Pancreas (tissue), 10 donors: ENCODE data around the gene GALNT16. TPM values are rescaled to one million over a fixed set of nuclear protein-coding genes. Genes with fewer than 3 reads are reported as not detected.

Experiments used
- ATAC-seq, 4 donors: fragments of 200-7000 bp; cut with Tn5 transposase; one replicate each; pipeline versions ENCODE4 v1.8.0 to v1.9.1; 2020; ENCODE audit warnings: mild to moderate bottlenecking in 4 of 4, moderate library complexity in 4 of 4
- DNase-seq, 6 donors: peaks; one replicate each; pipeline ENCODE4 v3.0.0-alpha.2; 2020
- FAIRE-seq: peaks from 2 replicates; lab custom pipeline; 2012; peaks lifted over from hg19 to GRCh38; lab: Jason Lieb, UNC
- H3K27ac ChIP-seq, 4 donors: fragments of 200-600 bp; sonication (generic); 1 replicate in 3 of 4; 2 replicates in 1 of 4; pipeline versions ENCODE4 v1.5.0 to v1.8.0; 2020
- H3K27me3 ChIP-seq, 4 donors: fragments of 200-600 bp; one replicate each; pipeline ENCODE4 v1.8.0; 2021
- H3K36me3 ChIP-seq, 3 donors: fragments of 200-600 bp; sonication (generic) in 1 of 3; one replicate each; pipeline versions ENCODE4 v1.5.0 to v1.8.0; 2020 to 2021
- H3K4me1 ChIP-seq, 3 donors: fragments of 200-600 bp; one replicate each; pipeline ENCODE4 v1.8.0; 2021
- H3K4me3 ChIP-seq, 4 donors: fragments of 200-600 bp; sonication (generic) in 2 of 4; one replicate each; pipeline versions ENCODE4 v1.5.0 to v1.8.0; 2020 to 2021
- H3K9me3 ChIP-seq, 4 donors: fragments of 200-600 bp; one replicate each; pipeline ENCODE4 v1.8.0; 2021
- WGBS, 2 donors: extraction: QIAGEN DNeasy Blood & Tissue Kit; methylation state at CpG; one replicate each; pipeline ENCODE4 v1.1.7; 2013; 5-methylcytosine and 5-hydroxymethylcytosine counted together
- intact Hi-C, 3 donors: fragments of 100-400 bp; cut with DNase I; formaldehyde crosslinking; loops; one replicate each; pipeline versions ENCODE4 v1.11.1 to v1.14.2; 2022
- polyA plus RNA-seq, 2 donors: library from polyadenylated mRNA; stranded (reverse); fragments of 200-250 nt; gene quantifications; one replicate each; pipeline ENCODE4 v1.2.3, GENCODE V29; 2013
- total RNA-seq, 6 donors: library from RNA; stranded (reverse); fragmentation: NEBNext Ultra II Directional in 4 of 6; extraction: Animal tissue kit (Norgen Biotek cat#: 25700) in 4 of 6; gene quantifications; one replicate each; pipeline versions ENCODE4 v1.2.1 to v1.2.4, GENCODE V29; 2021 to 2023
- TF ChIP-seq, protein P1 (sequence below), 4 donors: fragments of 200-600 bp; sonication (generic) in 3 of 4; IDR thresholded peaks; one replicate each; pipeline versions ENCODE4 v1.5.0 to v1.8.0; 2021; ENCODE audit warnings: antibody characterized with exemption in 4 of 4
- donor health status: healthy with polysubstance abuse.
- donor health status: DM: no; HTN: no; CAD: no; lungs with moderate emphysema.
- donor health status: DM: no; HTN: no; CAD: no.
- donor health status: control.
- donor health status: control.
- donor health status: Bipolar disorder and iron deficiency.
- donor health status: DM: yes; HTN: yes; CAD: no.
- donor health status: DM: no; HTN: no; CAD: no.
- donor health status: DM: no; HTN: no; CAD: no.
- donor health status: DM: yes; HTN: yes; CAD: no.

Gene GALNT16
- total and polyA plus RNA-seq, 8 donors, result 0.93 to 3.2 (median 1.9) TPM

DNA sequence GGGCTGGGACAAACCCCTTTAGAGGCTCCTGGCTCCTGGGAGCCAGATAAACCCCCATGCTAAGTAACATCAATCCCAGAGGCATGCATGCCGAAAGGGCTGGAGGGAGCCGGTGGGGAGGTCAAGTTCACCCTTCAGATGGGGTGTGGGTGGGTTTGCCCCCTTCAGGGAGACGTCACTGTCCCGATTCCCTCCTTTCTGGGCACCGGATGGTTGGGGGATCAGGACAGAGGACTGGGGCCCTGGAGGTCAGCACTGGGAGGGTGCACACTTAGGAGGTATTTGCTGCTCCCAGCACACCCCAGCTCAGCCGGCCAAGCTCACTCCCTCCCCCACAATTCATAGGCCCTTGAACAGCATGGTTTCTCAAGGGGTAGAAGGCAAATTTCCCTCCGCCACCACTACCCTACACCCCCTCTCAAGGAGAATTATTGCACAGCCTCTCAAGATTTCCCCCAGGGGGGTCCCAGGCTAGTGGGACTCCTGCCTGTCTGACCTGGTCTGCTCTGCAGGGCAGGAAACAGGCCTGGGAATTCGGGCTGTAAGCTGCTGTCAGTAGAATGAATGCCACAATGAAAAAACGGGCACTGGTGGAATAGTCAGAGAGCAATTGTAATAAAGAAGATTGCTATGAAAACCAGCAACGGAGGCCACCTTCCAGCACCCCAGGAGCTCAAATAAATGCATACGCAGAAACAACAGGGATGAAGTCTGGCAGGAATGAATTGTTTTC, 63.5 kb downstream of the GALNT16 start:
- no peaks in the 10 kb centered on the region for H3K36me3 ChIP-seq
- H3K27ac ChIP-seq, result no peak overlapping the region
- intact Hi-C loops, result no loop called here
- FAIRE-seq (no peak), DNase-seq (peak in 2 of 6 donors; percentile 13 to 30), ATAC-seq (no peak)
- WGBS, 2 donors, result 83 to 84% methylated on average over 11 of the region's 11 CpGs
- no peaks in the 10 kb centered on the region for H3K27me3 ChIP-seq
- TF ChIP-seq, protein P1, sequence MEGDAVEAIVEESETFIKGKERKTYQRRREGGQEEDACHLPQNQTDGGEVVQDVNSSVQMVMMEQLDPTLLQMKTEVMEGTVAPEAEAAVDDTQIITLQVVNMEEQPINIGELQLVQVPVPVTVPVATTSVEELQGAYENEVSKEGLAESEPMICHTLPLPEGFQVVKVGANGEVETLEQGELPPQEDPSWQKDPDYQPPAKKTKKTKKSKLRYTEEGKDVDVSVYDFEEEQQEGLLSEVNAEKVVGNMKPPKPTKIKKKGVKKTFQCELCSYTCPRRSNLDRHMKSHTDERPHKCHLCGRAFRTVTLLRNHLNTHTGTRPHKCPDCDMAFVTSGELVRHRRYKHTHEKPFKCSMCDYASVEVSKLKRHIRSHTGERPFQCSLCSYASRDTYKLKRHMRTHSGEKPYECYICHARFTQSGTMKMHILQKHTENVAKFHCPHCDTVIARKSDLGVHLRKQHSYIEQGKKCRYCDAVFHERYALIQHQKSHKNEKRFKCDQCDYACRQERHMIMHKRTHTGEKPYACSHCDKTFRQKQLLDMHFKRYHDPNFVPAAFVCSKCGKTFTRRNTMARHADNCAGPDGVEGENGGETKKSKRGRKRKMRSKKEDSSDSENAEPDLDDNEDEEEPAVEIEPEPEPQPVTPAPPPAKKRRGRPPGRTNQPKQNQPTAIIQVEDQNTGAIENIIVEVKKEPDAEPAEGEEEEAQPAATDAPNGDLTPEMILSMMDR (IDR thresholded peaks at IDR 0.05), result no peak
- H3K4me3 ChIP-seq, result no peak overlapping the region
- no peaks in the 10 kb centered on the region for H3K4me1 ChIP-seq
- no peaks in the 10 kb centered on the region for H3K9me3 ChIP-seq

DNA sequence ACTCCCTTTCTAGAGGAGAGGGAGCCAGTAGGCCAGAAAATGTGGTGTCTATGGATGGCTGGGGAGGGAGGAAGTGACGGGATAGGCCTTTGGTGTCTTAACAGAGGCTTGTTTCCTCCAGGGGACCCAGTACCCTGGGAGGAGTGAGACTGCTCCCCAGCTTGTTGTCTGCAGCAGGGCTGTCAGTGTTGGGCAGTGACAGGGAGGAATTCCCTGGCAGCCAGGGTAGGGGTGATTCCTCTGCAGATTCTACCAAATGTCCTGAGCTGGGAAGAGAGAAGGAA, 64.0 kb downstream of the GALNT16 start:
- FAIRE-seq (no peak), DNase-seq (peak in 1 of 6 donors; percentile 9), ATAC-seq (no peak)
- intact Hi-C loops, result no loop called here
- WGBS, 2 donors, result 94 to 100% methylated on average over 1 of the region's 1 CpG
- Histone ChIP-seq H3K9me3 (no peaks in the 10 kb centered on the region), H3K27me3 (no peaks in the 10 kb centered on the region), H3K4me1 (no peaks in the 10 kb centered on the region), H3K27ac (no peak overlapping the region), H3K36me3 (no peaks in the 10 kb centered on the region), H3K4me3 (no peak overlapping the region)
- TF ChIP-seq, protein P1 (IDR thresholded peaks at IDR 0.05), result no peak

DNA sequence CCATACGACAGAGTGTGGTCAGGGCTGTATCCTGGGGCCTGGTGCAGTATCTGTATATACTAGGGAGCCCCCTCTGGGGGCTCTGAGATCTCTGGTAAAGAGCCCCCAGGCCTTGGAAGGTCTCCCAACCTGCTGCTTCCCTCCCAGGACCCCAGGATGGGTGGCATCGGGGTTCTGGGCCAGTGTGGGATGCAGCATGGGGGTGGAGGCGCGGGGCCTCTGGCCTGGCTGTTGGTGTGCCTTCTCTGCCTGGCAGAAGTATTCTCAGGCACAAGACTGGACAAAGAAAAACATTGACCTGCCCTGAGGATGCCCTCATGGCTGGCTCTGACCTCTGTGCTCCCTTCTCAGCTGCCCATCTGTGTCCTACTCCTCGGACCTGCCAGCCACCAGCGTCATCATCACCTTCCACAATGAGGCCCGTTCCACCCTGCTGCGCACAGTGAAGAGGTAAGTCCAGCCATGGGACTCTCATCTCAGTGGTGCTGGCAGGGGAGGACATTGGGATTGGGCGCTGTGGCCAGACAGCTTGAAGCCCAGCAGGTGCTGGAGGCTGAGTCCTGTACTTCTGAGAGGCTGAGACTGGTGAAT, 64.5 kb downstream of the GALNT16 start:
- H3K36me3 ChIP-seq, result no peaks in the 10 kb centered on the region
- no peaks in the 10 kb centered on the region for H3K9me3 ChIP-seq
- no peaks in the 10 kb centered on the region for H3K4me1 ChIP-seq
- WGBS, 2 donors, result 88 to 89% methylated on average over 9 of the region's 9 CpGs
- H3K4me3 ChIP-seq, result no peak overlapping the region
- H3K27ac ChIP-seq, result no peak overlapping the region
- FAIRE-seq, result no peak
- peak in 1 of 6 donors; percentile 24 for DNase-seq
- TF ChIP-seq, protein P1 (IDR thresholded peaks at IDR 0.05), result no peak
- H3K27me3 ChIP-seq, result no peaks in the 10 kb centered on the region
- intact Hi-C loops, result no loop called here
- no peak for ATAC-seq

DNA sequence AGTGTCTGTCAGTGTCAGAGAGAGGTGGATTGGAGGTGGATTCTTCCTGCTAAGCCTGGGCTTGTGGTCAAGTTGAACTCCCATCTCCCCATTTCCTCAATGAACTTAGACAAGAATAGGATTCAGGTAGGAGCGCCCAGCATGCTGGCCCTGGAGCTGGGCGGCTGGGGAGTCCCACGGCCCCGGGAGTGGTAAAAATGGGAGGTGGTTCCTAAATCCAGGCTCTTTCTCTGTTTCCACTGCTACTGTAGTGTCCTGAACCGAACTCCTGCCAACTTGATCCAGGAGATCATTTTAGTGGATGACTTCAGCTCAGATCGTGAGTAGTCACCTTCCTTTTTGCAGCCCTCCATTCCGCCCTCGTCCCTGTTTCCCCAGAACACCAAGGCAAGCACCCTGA, 65.1 kb downstream of the GALNT16 start:
- 89% methylated on average over 8 of the region's 8 CpGs for WGBS, 2 donors

More for the DNA sequence above, 65.1 kb downstream of the GALNT16 start:
- ATAC-seq (no peak), DNase-seq (peak in 1 of 6 donors; percentile 22), FAIRE-seq (no peak)
- no peak overlapping the region for H3K27ac ChIP-seq
- intact Hi-C loops, result no loop called here
- H3K4me3 ChIP-seq, result no peak overlapping the region
- H3K36me3 ChIP-seq, result no peaks in the 10 kb centered on the region
- TF ChIP-seq, protein P1 (IDR thresholded peaks at IDR 0.05), result no peak
- H3K4me1 ChIP-seq, result no peaks in the 10 kb centered on the region
- no peaks in the 10 kb centered on the region for H3K9me3 ChIP-seq
- H3K27me3 ChIP-seq, result no peaks in the 10 kb centered on the region
